Gastrocnemius medialis (tissue), 4 donors: ENCODE measurements around the gene RIMS4. TPM values are rescaled to one million over a fixed set of nuclear protein-coding genes. Genes with fewer than 3 reads are reported as not detected.

ENCODE experiments used
- ATAC-seq, 2 donors: fragments of 150-250 bp; one replicate each; pipeline ENCODE4 v1.9.1; 2016
- DNase-seq, 2 donors: peaks; one replicate each; pipeline ENCODE4 v3.0.0-alpha.2; 2019
- H3K27ac ChIP-seq, 4 donors: fragments of 200-600 bp; sonication (generic); 1 replicate in 1 of 4; 2 replicates in 3 of 4; pipeline ENCODE4 v1.5.1; 2016 to 2018; ENCODE audit warnings: mild to moderate bottlenecking in 2 of 4, moderate library complexity in 1 of 4
- H3K27me3 ChIP-seq, 3 donors: fragments of 200-600 bp; sonication (generic) in 2 of 3; 1 replicate in 1 of 3; 2 replicates in 2 of 3; pipeline versions ENCODE4 v1.5.1 to v1.6.0; 2016 to 2019; ENCODE audit warnings: mild to moderate bottlenecking in 1 of 3, moderate library complexity in 1 of 3
- H3K36me3 ChIP-seq, 2 donors: fragments of 200-600 bp; sonication (generic) in 1 of 2; one replicate each; pipeline ENCODE4 v1.5.1; 2017 to 2018
- H3K4me1 ChIP-seq, 2 donors: fragments of 200-600 bp; sonication (generic) in 1 of 2; one replicate each; pipeline ENCODE4 v1.5.1; 2016 to 2017; ENCODE audit warnings: mild to moderate bottlenecking in 2 of 2
- H3K4me3 ChIP-seq, 4 donors: fragments of 200-600 bp; sonication (generic) in 3 of 4; 1 replicate in 1 of 4; 2 replicates in 3 of 4; pipeline ENCODE4 v1.5.1; 2016 to 2019; ENCODE audit warnings: mild to moderate bottlenecking in 2 of 4
- H3K9me3 ChIP-seq, 3 donors: fragments of 200-600 bp; sonication (generic) in 2 of 3; 1 replicate in 1 of 3; 2 replicates in 2 of 3; pipeline ENCODE4 v1.5.1; 2016 to 2019
- POLR2A ChIP-seq, 2 donors: fragments of 450-650 bp; IDR thresholded peaks; one replicate each; pipeline ENCODE4 v1.6.1; 2017; ENCODE audit warnings: antibody characterized with exemption in 2 of 2, mild to moderate bottlenecking in 2 of 2, moderate library complexity in 2 of 2
- in situ Hi-C, 4 donors: fragments of 200-750 bp; cut with MboI; loops; one replicate each; pipeline versions ENCODE4 v1.15.0 to v1.8.0; 2017; ENCODE audit warnings: low sequenced_read_pairs in 4 of 4
- intact Hi-C: fragments of 100-400 bp; cut with DNase I; formaldehyde crosslinking; loops from one replicate; pipeline ENCODE4 v1.15.1; 2023; ENCODE audit warnings: low total_unique reads
- total RNA-seq, 4 donors: library from RNA; depleted of rRNA; stranded (reverse); fragments of >200 nt; gene quantifications; one replicate each; pipeline versions ENCODE4 v1.1.0 to v1.2.3, GENCODE V29; 2016
- TF ChIP-seq, protein P1 (sequence below), 5 experiments: fragments of 450-650 bp in 3 of 5; fragments of 200-600 bp in 2 of 5; sonication (generic) in 2 of 5; IDR thresholded peaks in 4 of 5; conservative IDR thresholded peaks in 1 of 5; 1 replicate in 4 of 5; 2 replicates in 1 of 5; pipeline ENCODE4 v1.5.1; 2016 to 2019; ENCODE audit warnings: antibody characterized with exemption in 5 of 5, mild to moderate bottlenecking in 3 of 5, moderate library complexity in 3 of 5

Gene RIMS4
- total RNA-seq, 4 donors from 2014 or later = 0.13 to 0.41 TPM; not detected in 2

DNA sequence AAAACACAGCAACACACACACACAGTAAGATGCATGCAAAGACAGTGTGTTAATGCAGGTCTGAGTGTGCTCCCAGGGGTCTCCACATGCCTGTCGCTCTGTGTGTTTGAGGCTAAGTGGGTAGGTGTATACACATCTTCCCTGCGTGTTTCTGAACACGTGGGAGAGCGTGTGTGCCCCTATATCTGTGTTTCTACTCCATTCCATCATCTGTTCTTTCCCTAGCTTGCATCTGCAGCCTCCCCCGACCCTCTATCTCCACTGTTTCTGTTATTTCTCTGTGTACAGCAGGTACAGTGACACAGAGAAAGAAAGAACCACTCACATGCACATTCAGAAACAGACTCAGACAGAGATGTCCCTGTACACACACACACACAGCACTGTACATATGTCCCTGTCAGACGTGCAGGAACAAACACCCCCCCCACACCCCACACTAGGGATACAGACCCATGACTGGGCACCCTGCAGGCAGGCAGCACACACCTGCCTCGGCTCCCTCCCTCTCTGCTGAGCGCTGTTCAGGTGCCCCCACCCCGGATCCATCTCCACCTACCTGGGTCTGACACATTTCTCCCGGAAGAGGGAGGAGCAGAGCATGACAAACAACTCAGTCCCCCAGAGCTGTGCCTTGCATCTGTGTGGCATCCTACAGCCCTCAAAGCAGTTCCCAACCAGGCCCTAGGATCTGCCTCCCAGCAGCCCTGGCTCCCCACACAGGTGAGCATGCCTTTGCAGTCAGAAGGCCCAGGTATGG lies 37.1 kb downstream of the RIMS4 start:
- Histone ChIP-seq H3K27ac (no peak overlapping the region), H3K36me3 (no peaks in the 10 kb centered on the region), H3K9me3 (no peaks in the 10 kb centered on the region), H3K4me1 (no peaks in the 10 kb centered on the region), H3K4me3 (no peak overlapping the region), H3K27me3 (no peaks in the 10 kb centered on the region)
- no peak for TF ChIP-seq POLR2A (IDR thresholded peaks at IDR 0.05)
- ATAC-seq (no peak), DNase-seq (no peak)
- intact Hi-C loops (no loop called here), in situ Hi-C loops (no loop called here)

DNA sequence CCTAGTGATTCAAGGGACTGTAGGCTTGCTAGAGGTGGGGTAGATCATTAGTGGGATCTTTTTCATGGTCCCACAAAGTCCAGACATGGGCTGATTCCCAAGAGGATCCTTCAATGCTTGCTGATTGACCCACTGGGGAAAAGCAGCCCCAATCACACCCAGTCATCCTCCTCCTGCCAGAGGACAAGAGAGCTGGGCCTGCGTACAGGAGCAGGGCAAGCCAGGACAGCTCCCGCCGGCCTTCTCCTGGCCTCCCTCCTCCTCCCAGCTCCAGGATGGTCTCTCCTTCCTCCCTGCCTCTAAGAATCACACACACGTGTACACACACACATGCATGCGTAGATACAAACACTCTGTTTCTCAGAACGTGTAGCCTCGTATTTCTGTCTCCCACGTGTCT lies 37.7 kb downstream of the RIMS4 start:
- Histone ChIP-seq H3K4me1 (no peaks in the 10 kb centered on the region), H3K9me3 (no peaks in the 10 kb centered on the region), H3K4me3 (no peak overlapping the region), H3K36me3 (no peaks in the 10 kb centered on the region), H3K27ac (no peak overlapping the region), H3K27me3 (no peaks in the 10 kb centered on the region)
- ATAC-seq (no peak), DNase-seq (no peak)
- no peak for TF ChIP-seq POLR2A (IDR thresholded peaks at IDR 0.05)
- TF ChIP-seq, protein P1, sequence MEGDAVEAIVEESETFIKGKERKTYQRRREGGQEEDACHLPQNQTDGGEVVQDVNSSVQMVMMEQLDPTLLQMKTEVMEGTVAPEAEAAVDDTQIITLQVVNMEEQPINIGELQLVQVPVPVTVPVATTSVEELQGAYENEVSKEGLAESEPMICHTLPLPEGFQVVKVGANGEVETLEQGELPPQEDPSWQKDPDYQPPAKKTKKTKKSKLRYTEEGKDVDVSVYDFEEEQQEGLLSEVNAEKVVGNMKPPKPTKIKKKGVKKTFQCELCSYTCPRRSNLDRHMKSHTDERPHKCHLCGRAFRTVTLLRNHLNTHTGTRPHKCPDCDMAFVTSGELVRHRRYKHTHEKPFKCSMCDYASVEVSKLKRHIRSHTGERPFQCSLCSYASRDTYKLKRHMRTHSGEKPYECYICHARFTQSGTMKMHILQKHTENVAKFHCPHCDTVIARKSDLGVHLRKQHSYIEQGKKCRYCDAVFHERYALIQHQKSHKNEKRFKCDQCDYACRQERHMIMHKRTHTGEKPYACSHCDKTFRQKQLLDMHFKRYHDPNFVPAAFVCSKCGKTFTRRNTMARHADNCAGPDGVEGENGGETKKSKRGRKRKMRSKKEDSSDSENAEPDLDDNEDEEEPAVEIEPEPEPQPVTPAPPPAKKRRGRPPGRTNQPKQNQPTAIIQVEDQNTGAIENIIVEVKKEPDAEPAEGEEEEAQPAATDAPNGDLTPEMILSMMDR (IDR thresholded peaks at IDR 0.05 in 4 of 5, conservative IDR thresholded peaks at IDR 0.05 in 1 of 5) = no peak
- in situ Hi-C loops = no loop called here
- intact Hi-C loops = no loop called here

DNA sequence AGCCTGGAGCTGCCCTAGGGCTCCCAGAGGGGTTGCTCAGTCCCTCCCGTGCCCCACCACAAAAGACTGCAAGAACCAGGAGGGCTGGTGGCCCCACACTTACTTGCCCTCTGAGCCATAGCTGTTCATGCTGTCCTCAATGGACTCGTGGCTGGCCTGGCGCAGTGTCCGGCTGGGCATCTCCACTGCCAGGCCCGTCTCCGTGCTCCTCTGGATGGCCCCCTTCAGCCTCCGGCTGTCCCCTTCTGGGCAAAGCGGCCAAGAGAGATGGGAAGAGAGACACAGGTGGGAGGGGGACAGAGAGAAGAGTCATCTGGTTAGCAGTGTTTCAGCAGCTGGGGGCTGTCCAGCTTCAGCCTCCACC lies 39.2 kb downstream of the RIMS4 start:
- in situ Hi-C loops (no loop called here), intact Hi-C loops (no loop called here)
- Histone ChIP-seq H3K4me1 (no peaks in the 10 kb centered on the region), H3K27me3 (no peaks in the 10 kb centered on the region), H3K4me3 (no peak overlapping the region), H3K9me3 (no peaks in the 10 kb centered on the region), H3K36me3 (no peaks in the 10 kb centered on the region), H3K27ac (no peak overlapping the region)
- TF ChIP-seq POLR2A (IDR thresholded peaks at IDR 0.05) = no peak
- TF ChIP-seq, protein P1 (IDR thresholded peaks at IDR 0.05 in 4 of 5, conservative IDR thresholded peaks at IDR 0.05 in 1 of 5) = no peak
- DNase-seq (no peak), ATAC-seq (no peak)

DNA sequence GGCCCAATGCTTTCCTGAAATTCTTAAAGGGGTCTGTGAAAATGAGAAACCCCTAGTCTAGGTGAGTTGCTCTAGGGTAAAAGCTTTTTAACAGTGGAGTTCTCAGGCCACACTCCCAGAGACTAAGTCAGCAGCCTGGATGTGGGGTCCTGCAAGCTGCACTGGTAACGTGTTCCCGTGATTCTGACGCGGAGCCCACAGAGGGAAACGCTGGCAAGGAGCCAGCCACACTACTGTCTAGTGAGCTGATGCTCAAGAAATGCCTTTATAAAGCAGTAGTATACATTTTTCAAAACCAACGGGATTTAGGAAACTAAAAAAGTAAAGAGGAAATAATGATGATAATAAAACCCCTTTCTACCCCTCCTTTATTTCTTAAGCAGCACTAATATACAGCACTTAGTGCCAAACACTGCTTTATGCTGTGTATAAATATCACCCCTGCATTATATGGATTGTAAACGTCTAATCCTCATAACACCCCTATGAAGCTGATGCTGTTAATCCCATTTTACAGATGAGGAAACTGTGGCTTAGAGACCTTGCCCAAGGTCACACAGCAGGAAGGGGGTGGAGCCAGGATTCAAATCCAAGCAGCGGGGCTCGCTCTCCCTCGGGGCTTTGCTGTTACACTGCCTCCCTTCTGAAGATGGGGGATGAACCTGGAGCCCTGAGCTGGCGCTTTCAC lies 39.7 kb downstream of the RIMS4 start:
- Histone ChIP-seq H3K36me3 (no peaks in the 10 kb centered on the region), H3K9me3 (no peaks in the 10 kb centered on the region), H3K4me3 (no peak overlapping the region), H3K27ac (no peak overlapping the region), H3K27me3 (no peaks in the 10 kb centered on the region), H3K4me1 (no peaks in the 10 kb centered on the region)
- no peak for ATAC-seq
- TF ChIP-seq, protein P1 (IDR thresholded peaks at IDR 0.05 in 4 of 5, conservative IDR thresholded peaks at IDR 0.05 in 1 of 5) = no peak
- TF ChIP-seq POLR2A (IDR thresholded peaks at IDR 0.05) = no peak
- no peak for DNase-seq
- intact Hi-C loops (no loop called here), in situ Hi-C loops (no loop called here)

DNA sequence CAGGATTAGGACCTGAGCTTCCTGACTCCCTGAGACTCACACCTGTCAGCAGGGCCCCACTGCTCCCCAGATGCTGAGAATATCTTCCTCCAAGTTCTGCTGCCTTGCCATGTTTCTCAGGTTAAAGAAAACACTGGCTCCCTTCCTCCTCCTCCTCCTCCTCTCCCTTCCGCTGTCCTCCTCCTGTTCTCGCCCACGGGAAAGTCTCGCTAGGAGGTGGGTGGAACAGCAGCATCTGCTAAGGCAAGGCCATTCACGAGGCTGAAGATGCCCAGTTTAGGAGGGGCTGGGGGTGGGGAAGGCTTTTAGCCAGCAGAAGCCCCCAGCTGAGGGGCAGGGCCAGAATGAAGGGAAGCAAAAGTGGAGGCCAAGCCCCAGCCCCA lies 40.9 kb downstream of the RIMS4 start:
- no peak overlapping the region for H3K4me3 ChIP-seq
- no peak overlapping the region for H3K27ac ChIP-seq
- TF ChIP-seq, protein P1 (IDR thresholded peaks at IDR 0.05 in 4 of 5, conservative IDR thresholded peaks at IDR 0.05 in 1 of 5) = no peak
- no peak for TF ChIP-seq POLR2A (IDR thresholded peaks at IDR 0.05)
- ATAC-seq = no peak
- no peaks in the 10 kb centered on the region for H3K27me3 ChIP-seq
- in situ Hi-C loops = no loop called here
- no peaks in the 10 kb centered on the region for H3K36me3 ChIP-seq
- DNase-seq = no peak
- intact Hi-C loops = no loop called here
- H3K9me3 ChIP-seq = no peaks in the 10 kb centered on the region
- H3K4me1 ChIP-seq = no peaks in the 10 kb centered on the region
